Keratinocyte (primary cell): ENCODE results near the gene TBC1D8. TPM values are rescaled to one million over a fixed set of nuclear protein-coding genes. Genes with fewer than 3 reads are reported as not detected.

Source experiments
- DNase-seq: peaks from one replicate; pipeline ENCODE4 v3.0.0-alpha.2; 2011; ENCODE audit warnings: low read depth, missing footprints, low spot score
- FAIRE-seq: peaks from 2 replicates; lab custom pipeline; 2011; peaks lifted over from hg19 to GRCh38; lab: Jason Lieb, UNC
- H2AFZ ChIP-seq: 2 replicates; pipeline ENCODE4 v1.6.0; 2012; ENCODE audit warnings: low read length, control low read depth, inconsistent platforms; ENCODE audit not compliant: control insufficient read depth
- H3K27ac ChIP-seq: 2 replicates; pipeline ENCODE4 v1.5.1; 2011; ENCODE audit warnings: low read length; ENCODE audit not compliant: control insufficient read depth, insufficient read depth
- H3K27me3 ChIP-seq: 3 replicates; pipeline ENCODE4 v1.6.0; 2011; ENCODE audit warnings: low read length; ENCODE audit not compliant: control insufficient read depth, insufficient read depth; ENCODE audit errors: extremely low read depth
- H3K36me3 ChIP-seq, 2 experiments: 2 replicates in 1 of 2; 3 replicates in 1 of 2; pipeline ENCODE4 v1.5.1; 2011; ENCODE audit warnings: low read length in 2 of 2, mild to moderate bottlenecking in 1 of 2; ENCODE audit not compliant: control insufficient read depth in 2 of 2, insufficient read depth in 2 of 2; ENCODE audit errors: extremely low read depth in 1 of 2
- H3K4me1 ChIP-seq: 3 replicates; pipeline ENCODE4 v1.5.1; 2011; ENCODE audit warnings: low read length; ENCODE audit not compliant: control insufficient read depth, insufficient read depth; ENCODE audit errors: extremely low read depth
- H3K4me2 ChIP-seq: 3 replicates; pipeline ENCODE4 v1.6.0; 2011; ENCODE audit warnings: low read depth, low read length; ENCODE audit not compliant: control insufficient read depth, insufficient read depth; ENCODE audit errors: extremely low read depth
- H3K4me3 ChIP-seq, 3 experiments: fragments of 200-600 bp in 1 of 3; sonication (generic) in 1 of 3; 2 replicates in 2 of 3; 3 replicates in 1 of 3; pipeline ENCODE4 v1.5.1; 2011 to 2016; ENCODE audit warnings: low read length in 3 of 3, mild to moderate bottlenecking in 3 of 3, control low read depth in 2 of 3, inconsistent platforms in 1 of 3, low read depth in 1 of 3, mixed read lengths in 1 of 3, mixed run types in 1 of 3, moderate library complexity in 1 of 3; ENCODE audit not compliant: control insufficient read depth in 2 of 3, insufficient read depth in 2 of 3; ENCODE audit errors: extremely low read depth in 1 of 3
- H3K79me2 ChIP-seq: 2 replicates; pipeline ENCODE4 v1.6.0; 2012; ENCODE audit warnings: low read length; ENCODE audit not compliant: control insufficient read depth, insufficient read depth
- H3K9ac ChIP-seq: 3 replicates; pipeline ENCODE4 v1.6.0; 2011; ENCODE audit warnings: low read length; ENCODE audit not compliant: control insufficient read depth, insufficient read depth; ENCODE audit errors: extremely low read depth
- H3K9me1 ChIP-seq: 3 replicates; pipeline ENCODE4 v1.6.0; 2011; ENCODE audit warnings: low read length; ENCODE audit not compliant: control insufficient read depth, insufficient read depth; ENCODE audit errors: extremely low read depth
- H3K9me3 ChIP-seq: 2 replicates; pipeline ENCODE4 v1.5.1; 2012; ENCODE audit warnings: low read depth, low read length; ENCODE audit not compliant: control insufficient read depth
- H4K20me1 ChIP-seq: 3 replicates; pipeline ENCODE4 v1.6.0; 2011; ENCODE audit warnings: low read length; ENCODE audit not compliant: control insufficient read depth, insufficient read depth; ENCODE audit errors: extremely low read depth
- CTCF ChIP-seq, 3 experiments: IDR thresholded peaks in 1 of 3; conservative IDR thresholded peaks in 1 of 3; optimal IDR thresholded peaks in 1 of 3; 2 replicates in 2 of 3; 3 replicates in 1 of 3; pipeline versions ENCODE3 to v1.5.1; 2011; ENCODE audit warnings: low read length in 3 of 3, mild to moderate bottlenecking in 3 of 3, moderate library complexity in 2 of 3, control low read depth in 1 of 3, inconsistent platforms in 1 of 3; ENCODE audit not compliant: insufficient read depth in 2 of 3; ENCODE audit errors: extremely low read depth in 1 of 3
- EZH2 ChIP-seq: IDR thresholded peaks from one replicate; pipeline ENCODE4 v1.6.1; 2012; ENCODE audit warnings: inconsistent platforms, mild to moderate bottlenecking, low read length, moderate library complexity
- dilution Hi-C: fragments of 300-500 bp; cut with MboI; formaldehyde crosslinking; loops from one replicate; pipeline ENCODE4 v1.7.0; 2020; ENCODE audit warnings: low sequenced_read_pairs; ENCODE audit not compliant: extremely low pct_ligation_motif_present
- polyA plus RNA-seq, 5 experiments: library from polyadenylated mRNA; depleted of rRNA in 3 of 5; stranded (reverse) in 3 of 5; stranded (forward) in 1 of 5; unstranded in 1 of 5; fragments of >200 nt; gene quantifications; 1 replicate in 1 of 5; 2 replicates in 3 of 5; 3 replicates in 1 of 5; pipeline versions ENCODE4 v1.2.1 to v1.2.3, GENCODE V29; 2011 to 2012; ENCODE audit warnings: missing spikeins in 2 of 5, low read depth in 1 of 5, low replicate concordance in 1 of 5

Gene TBC1D8
- polyA plus RNA-seq, 1 donor (not counting 4 experiments of a cell fraction or from before 2014, with no cell fraction given): 13.8 TPM

GRCh38 chr2:100965596-100965995 lies 185.6 kb downstream of the TBC1D8 start:
- H3K79me2 ChIP-seq: no peaks in the 10 kb centered on the region
- dilution Hi-C loops: no loop called here
- H3K9me3 ChIP-seq: no peaks in the 10 kb centered on the region
- DNase-seq (no peak), FAIRE-seq (no peak)
- TF ChIP-seq CTCF (optimal IDR thresholded peaks at IDR 0.05 in 1 of 3, IDR thresholded peaks at IDR 0.05 in 1 of 3, conservative IDR thresholded peaks at IDR 0.05 in 1 of 3; ENCODE audit: extremely low read depth in 1 of 3, insufficient read depth in 2 of 3, low read length in 3 of 3) (no peak), EZH2 (no peak)
- H3K4me2 ChIP-seq: no peak overlapping the region
- H3K4me3 ChIP-seq: no peak overlapping the region
- peaks cover 6 to 28% of the 10 kb centered on the region in 2 experiments for H3K36me3 ChIP-seq
- no peaks in the 10 kb centered on the region for H3K4me1 ChIP-seq
- H4K20me1 ChIP-seq: no peaks in the 10 kb centered on the region
- no peak overlapping the region for H3K27ac ChIP-seq
- no peaks in the 10 kb centered on the region for H3K27me3 ChIP-seq
- no peak overlapping the region for H2AFZ ChIP-seq
- no peaks in the 10 kb centered on the region for H3K9me1 ChIP-seq
- H3K9ac ChIP-seq: no peak overlapping the region

- TF ChIP-seq EZH2 (no peak), CTCF (optimal IDR thresholded peaks at IDR 0.05 in 1 of 3, IDR thresholded peaks at IDR 0.05 in 1 of 3, conservative IDR thresholded peaks at IDR 0.05 in 1 of 3; ENCODE audit: extremely low read depth in 1 of 3, insufficient read depth in 2 of 3, low read length in 3 of 3) (no peak)
- peaks cover 2% of the 10 kb centered on the region for H3K4me1 ChIP-seq
- no peaks in the 10 kb centered on the region for H3K9me3 ChIP-seq
- H3K27me3 ChIP-seq: no peaks in the 10 kb centered on the region
- dilution Hi-C loops: no loop called here
- H3K9ac ChIP-seq: no peak overlapping the region
- H4K20me1 ChIP-seq: no peaks in the 10 kb centered on the region
- DNase-seq: no peak
- peaks cover 6 to 24% of the 10 kb centered on the region in 2 experiments for H3K36me3 ChIP-seq
- no peaks in the 10 kb centered on the region for H3K79me2 ChIP-seq
- no peak overlapping the region for H3K27ac ChIP-seq
- H3K4me3 ChIP-seq: no peak overlapping the region
- no peak overlapping the region for H3K4me2 ChIP-seq
- no peak overlapping the region for H2AFZ ChIP-seq
- no peaks in the 10 kb centered on the region for H3K9me1 ChIP-seq
- no peak for FAIRE-seq
Measured at GRCh38 chr2:100964681-100965169, 186.5 kb downstream of the TBC1D8 start.
